Measurements from ENCODE around the gene MRPS22.

DNA sequence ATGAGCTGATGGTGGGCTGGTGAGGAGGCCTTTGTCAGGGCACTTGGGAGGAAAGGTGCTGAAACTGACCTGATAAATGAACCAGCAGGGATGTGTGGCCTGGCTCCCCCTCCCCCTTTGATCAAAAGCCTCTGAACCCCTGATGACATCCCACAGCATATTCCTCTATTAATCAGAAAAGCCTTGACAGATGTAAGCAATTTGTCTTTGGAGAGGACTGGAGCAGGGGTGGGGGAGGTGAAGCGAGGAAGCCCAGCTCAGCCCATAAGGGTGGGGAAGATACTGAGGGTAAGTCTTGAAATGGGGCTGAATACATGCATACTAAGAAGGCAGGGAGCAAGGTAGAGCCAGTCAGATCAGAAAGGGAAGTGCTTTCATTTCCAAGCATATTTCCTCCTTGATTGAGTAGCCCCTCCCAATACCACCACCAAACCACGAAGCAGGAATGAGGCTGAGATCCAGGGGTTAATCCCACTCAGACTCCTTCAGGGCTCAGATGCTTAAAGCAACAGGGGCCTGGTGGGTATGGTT is 34.7 kb upstream of the MRPS22 start:
- TF ChIP-seq EZH2 (IDR thresholded peaks at IDR 0.05; ENCODE audit: borderline replicate concordance, low read depth, low read length, severe bottlenecking), result no peak
- TF ChIP-seq, protein P1, sequence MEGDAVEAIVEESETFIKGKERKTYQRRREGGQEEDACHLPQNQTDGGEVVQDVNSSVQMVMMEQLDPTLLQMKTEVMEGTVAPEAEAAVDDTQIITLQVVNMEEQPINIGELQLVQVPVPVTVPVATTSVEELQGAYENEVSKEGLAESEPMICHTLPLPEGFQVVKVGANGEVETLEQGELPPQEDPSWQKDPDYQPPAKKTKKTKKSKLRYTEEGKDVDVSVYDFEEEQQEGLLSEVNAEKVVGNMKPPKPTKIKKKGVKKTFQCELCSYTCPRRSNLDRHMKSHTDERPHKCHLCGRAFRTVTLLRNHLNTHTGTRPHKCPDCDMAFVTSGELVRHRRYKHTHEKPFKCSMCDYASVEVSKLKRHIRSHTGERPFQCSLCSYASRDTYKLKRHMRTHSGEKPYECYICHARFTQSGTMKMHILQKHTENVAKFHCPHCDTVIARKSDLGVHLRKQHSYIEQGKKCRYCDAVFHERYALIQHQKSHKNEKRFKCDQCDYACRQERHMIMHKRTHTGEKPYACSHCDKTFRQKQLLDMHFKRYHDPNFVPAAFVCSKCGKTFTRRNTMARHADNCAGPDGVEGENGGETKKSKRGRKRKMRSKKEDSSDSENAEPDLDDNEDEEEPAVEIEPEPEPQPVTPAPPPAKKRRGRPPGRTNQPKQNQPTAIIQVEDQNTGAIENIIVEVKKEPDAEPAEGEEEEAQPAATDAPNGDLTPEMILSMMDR (IDR thresholded peaks at IDR 0.05; ENCODE audit: borderline replicate concordance, extremely low read depth, low read length, poor library complexity, severe bottlenecking), result no peak

Measured in DND-41 (cell line).